ENCODE data around the gene NECAB3. TPM values are rescaled to one million over a fixed set of nuclear protein-coding genes. Genes with fewer than 3 reads are reported as not detected.
"Not testable (repeated sequence)": the region's sequence is repeated elsewhere in the genome, so short reads cannot be mapped to it uniquely, and the experiment has no call there.

Gene NECAB3
- total RNA-seq, 2 donors from 2014 or later, result 10.2 to 12.2 TPM

- Mint-ChIP-seq H3K27me3 (no peaks in the 10 kb centered on the region), H3K4me1 (peaks cover 5% of the 10 kb centered on the region), H3K4me3 (no peak overlapping the region), H3K36me3 (ENCODE audit: low read depth) (peaks cover 8% of the 10 kb centered on the region), H3K27ac (no peak overlapping the region)
- H3K9me3 ChIP-seq (ENCODE audit: control insufficient read depth, low read length, poor library complexity, severe bottlenecking), result no peaks in the 10 kb centered on the region
- DNase-seq (no peak), ATAC-seq (no peak)
Observed at GRCh38 chr20:33635341-33635740, 38.9 kb downstream of the NECAB3 start.

GRCh38 chr20:33631910-33632309 is 42.3 kb downstream of the NECAB3 start:
- not testable (repeated sequence) for H3K9me3 ChIP-seq (ENCODE audit: control insufficient read depth, low read length, poor library complexity, severe bottlenecking); H3K4me1 Mint-ChIP-seq; ATAC-seq; H3K4me3 Mint-ChIP-seq; DNase-seq; H3K36me3 Mint-ChIP-seq (ENCODE audit: low read depth); H3K27me3 Mint-ChIP-seq
- H3K27ac Mint-ChIP-seq, result peak overlapping the region; percentile 32

- peak overlapping the region; percentile 32 for H3K27ac Mint-ChIP-seq
Observed at GRCh38 chr20:33630507-33630906, 43.7 kb downstream of the NECAB3 start.

GRCh38 chr20:33629979-33630378 is 44.2 kb downstream of the NECAB3 start:
- DNase-seq, result no peak
- Mint-ChIP-seq H3K27ac (no peak overlapping the region), H3K36me3 (ENCODE audit: low read depth) (peaks cover 2% of the 10 kb centered on the region), H3K4me3 (no peak overlapping the region), H3K4me1 (peaks cover 5% of the 10 kb centered on the region), H3K27me3 (no peaks in the 10 kb centered on the region)
- no peak for ATAC-seq
- H3K9me3 ChIP-seq (ENCODE audit: control insufficient read depth, low read length, poor library complexity, severe bottlenecking), result no peaks in the 10 kb centered on the region

More at GRCh38 chr20:33630507-33630906, 43.7 kb downstream of the NECAB3 start:
- no peak for DNase-seq
- Mint-ChIP-seq H3K4me3 (no peak overlapping the region), H3K4me1 (peaks cover 5% of the 10 kb centered on the region), H3K36me3 (ENCODE audit: low read depth) (peaks cover 2% of the 10 kb centered on the region), H3K27me3 (no peaks in the 10 kb centered on the region)
- H3K9me3 ChIP-seq (ENCODE audit: control insufficient read depth, low read length, poor library complexity, severe bottlenecking), result no peaks in the 10 kb centered on the region
- ATAC-seq, result no peak

GRCh38 chr20:33629533-33629932 is 44.7 kb downstream of the NECAB3 start:
- H3K27ac Mint-ChIP-seq, result no peak overlapping the region
- peaks cover 8% of the 10 kb centered on the region for H3K4me1 Mint-ChIP-seq
- no peaks in the 10 kb centered on the region for H3K9me3 ChIP-seq (ENCODE audit: control insufficient read depth, low read length, poor library complexity, severe bottlenecking)
- H3K27me3 Mint-ChIP-seq, result no peaks in the 10 kb centered on the region
- ATAC-seq, result no peak
- H3K36me3 Mint-ChIP-seq (ENCODE audit: low read depth), result peaks cover 2% of the 10 kb centered on the region
- H3K4me3 Mint-ChIP-seq, result no peak overlapping the region
- no peak for DNase-seq

- Mint-ChIP-seq H3K4me3 (no peak overlapping the region), H3K27ac (no peak overlapping the region), H3K36me3 (ENCODE audit: low read depth) (peaks cover 2% of the 10 kb centered on the region), H3K4me1 (peaks cover 12% of the 10 kb centered on the region), H3K27me3 (no peaks in the 10 kb centered on the region)
- ATAC-seq (no peak), DNase-seq (no peak)
- H3K9me3 ChIP-seq (ENCODE audit: control insufficient read depth, low read length, poor library complexity, severe bottlenecking), result no peaks in the 10 kb centered on the region
Observed at GRCh38 chr20:33627577-33628216, 46.5 kb downstream of the NECAB3 start.

GRCh38 chr20:33626190-33626589 is 48.0 kb downstream of the NECAB3 start:
- Mint-ChIP-seq H3K36me3 (ENCODE audit: low read depth) (peaks cover 2% of the 10 kb centered on the region), H3K4me3 (peak overlapping the region; percentile 28), H3K4me1 (peaks cover 12% of the 10 kb centered on the region), H3K27ac (no peak overlapping the region), H3K27me3 (no peaks in the 10 kb centered on the region)
- ATAC-seq (no peak), DNase-seq (no peak)
- no peaks in the 10 kb centered on the region for H3K9me3 ChIP-seq (ENCODE audit: control insufficient read depth, low read length, poor library complexity, severe bottlenecking)

- no peak for DNase-seq
- peak overlapping the region; percentile 47 for H3K4me3 Mint-ChIP-seq
- ATAC-seq, result peak; percentile 42
- H3K27me3 Mint-ChIP-seq, result no peaks in the 10 kb centered on the region
- no peaks in the 10 kb centered on the region for H3K9me3 ChIP-seq (ENCODE audit: control insufficient read depth, low read length, poor library complexity, severe bottlenecking)
- peaks cover 15% of the 10 kb centered on the region for H3K4me1 Mint-ChIP-seq
- peaks cover 5% of the 10 kb centered on the region for H3K36me3 Mint-ChIP-seq (ENCODE audit: low read depth)
- H3K27ac Mint-ChIP-seq, result peak overlapping the region; percentile 70
Observed at GRCh38 chr20:33624399-33624798, 49.8 kb downstream of the NECAB3 start.

GRCh38 chr20:33622705-33623365 is 51.4 kb downstream of the NECAB3 start:
- peaks cover 5% of the 10 kb centered on the region for H3K36me3 Mint-ChIP-seq (ENCODE audit: low read depth)
- H3K9me3 ChIP-seq (ENCODE audit: control insufficient read depth, low read length, poor library complexity, severe bottlenecking), result no peaks in the 10 kb centered on the region
- H3K27ac Mint-ChIP-seq, result peak overlapping the region; percentile 6
- ATAC-seq, result no peak
- no peak for DNase-seq
- H3K27me3 Mint-ChIP-seq, result no peaks in the 10 kb centered on the region
- peaks cover 18% of the 10 kb centered on the region for H3K4me1 Mint-ChIP-seq
- no peak overlapping the region for H3K4me3 Mint-ChIP-seq

GRCh38 chr20:33621717-33622400 is 52.4 kb downstream of the NECAB3 start:
- no peak overlapping the region for H3K27ac Mint-ChIP-seq
- peaks cover 18% of the 10 kb centered on the region for H3K4me1 Mint-ChIP-seq
- H3K27me3 Mint-ChIP-seq, result no peaks in the 10 kb centered on the region
- H3K36me3 Mint-ChIP-seq (ENCODE audit: low read depth), result peaks cover 7% of the 10 kb centered on the region
- no peak for DNase-seq
- H3K4me3 Mint-ChIP-seq, result no peak overlapping the region
- H3K9me3 ChIP-seq (ENCODE audit: control insufficient read depth, low read length, poor library complexity, severe bottlenecking), result no peaks in the 10 kb centered on the region
- no peak for ATAC-seq

- ATAC-seq, result no peak
Observed at GRCh38 chr20:33612001-33612400, 62.2 kb downstream of the NECAB3 start.

GRCh38 chr20:33611106-33611505 is 63.1 kb downstream of the NECAB3 start:
- no peak overlapping the region for H3K27ac Mint-ChIP-seq
- H3K4me1 Mint-ChIP-seq, result peaks cover 10% of the 10 kb centered on the region
- H3K9me3 ChIP-seq (ENCODE audit: control insufficient read depth, low read length, poor library complexity, severe bottlenecking), result no peaks in the 10 kb centered on the region
- H3K4me3 Mint-ChIP-seq, result no peak overlapping the region
- no peak for DNase-seq
- H3K27me3 Mint-ChIP-seq, result no peaks in the 10 kb centered on the region
- peaks cover 10% of the 10 kb centered on the region for H3K36me3 Mint-ChIP-seq (ENCODE audit: low read depth)
- no peak for ATAC-seq

More at GRCh38 chr20:33612001-33612400, 62.2 kb downstream of the NECAB3 start:
- H3K4me3 Mint-ChIP-seq, result no peak overlapping the region
- peaks cover 10% of the 10 kb centered on the region for H3K36me3 Mint-ChIP-seq (ENCODE audit: low read depth)
- no peak overlapping the region for H3K27ac Mint-ChIP-seq
- no peaks in the 10 kb centered on the region for H3K27me3 Mint-ChIP-seq
- no peaks in the 10 kb centered on the region for H3K9me3 ChIP-seq (ENCODE audit: control insufficient read depth, low read length, poor library complexity, severe bottlenecking)
- H3K4me1 Mint-ChIP-seq, result peaks cover 7% of the 10 kb centered on the region
- DNase-seq, result no peak

GRCh38 chr20:33609504-33609903 is 64.7 kb downstream of the NECAB3 start:
- no peak for DNase-seq

More at GRCh38 chr20:33609504-33609903, 64.7 kb downstream of the NECAB3 start:
- H3K4me1 Mint-ChIP-seq, result peaks cover 10% of the 10 kb centered on the region
- peak overlapping the region; percentile 67 for H3K27ac Mint-ChIP-seq
- no peak for ATAC-seq
- H3K9me3 ChIP-seq (ENCODE audit: control insufficient read depth, low read length, poor library complexity, severe bottlenecking), result no peaks in the 10 kb centered on the region
- H3K36me3 Mint-ChIP-seq (ENCODE audit: low read depth), result peaks cover 10% of the 10 kb centered on the region
- H3K4me3 Mint-ChIP-seq, result no peak overlapping the region
- H3K27me3 Mint-ChIP-seq, result no peaks in the 10 kb centered on the region

All from T-helper 17 cell (primary cell).